HCT116 (cell line): ENCODE results near the gene CEP72. TPM values are rescaled to one million over a fixed set of nuclear protein-coding genes. Genes with fewer than 3 reads are reported as not detected.

Experiments used
- ATAC-seq: fragments of 200-7000 bp; cut with Tn5 transposase; 2 replicates; pipeline ENCODE4 v1.9.1; 2020; ENCODE audit warnings: mild to moderate bottlenecking, moderate library complexity
- BruUV-seq: library from RNA; stranded (reverse); fragments of 400-500 nt; replicated peaks from 2 replicates; lab custom pipeline; 2021; lab: Mats Ljungman, UMichigan
- CTCF ChIA-PET: fragments of 300-600 bp; sonication (Branson Sonifier 250); formaldehyde crosslinking; loops from one replicate; lab custom pipeline; 2021; ENCODE audit warnings: antibody characterized with exemption; lab: Charles Lee
- POLR2A ChIA-PET: fragments of 300-600, 350-600 bp; sonication (Branson Sonifier 250); formaldehyde crosslinking; loops from one replicate; lab custom pipeline; 2021; ENCODE audit warnings: antibody characterized with exemption; lab: Charles Lee
- RAD21 ChIA-PET, 2 experiments: fragments of 300-600 bp; sonication (Branson Sonifier 250); formaldehyde crosslinking; loops; one replicate each; lab custom pipeline; 2023; ENCODE audit warnings: low total read pairs in 2 of 2; ENCODE audit not compliant: uncharacterized antibody in 2 of 2, unreplicated experiment in 2 of 2, low non-redundant PET in 1 of 2; lab: Charles Lee
- DNase-seq: peaks from one replicate; pipeline ENCODE4 v3.0.0-alpha.2; 2010; ENCODE audit warnings: low read depth, low spot score
- H2AFZ ChIP-seq: fragments of 200-600 bp; shearing (Covaris generic), sonication (generic); 2 replicates; pipeline ENCODE4 v1.6.1; 2017; ENCODE audit warnings: low read depth, mixed run types, mixed read lengths, antibody characterized with exemption, low read length; ENCODE audit not compliant: poor library complexity, severe bottlenecking
- H3K27ac ChIP-seq: 2 replicates; pipeline ENCODE4 v1.5.1; 2012; ENCODE audit warnings: low read depth, low read length
- H3K27me3 ChIP-seq: fragments of 200-600 bp; sonication (generic); 2 replicates; pipeline ENCODE4 v1.6.1; 2016; ENCODE audit warnings: mixed run types, low read length, mixed read lengths; ENCODE audit not compliant: insufficient read depth
- H3K36me3 ChIP-seq, 2 experiments: fragments of 200-500 bp in 1 of 2; fragments of 200-600 bp in 1 of 2; sonication (Bioruptor generic) in 1 of 2; sonication (generic) in 1 of 2; 2 replicates each; pipeline versions ENCODE4 v1.5.1 to v1.6.1; 2014 to 2016; ENCODE audit warnings: low read length in 2 of 2, inconsistent platforms in 1 of 2, mixed read lengths in 1 of 2, mixed run types in 1 of 2; ENCODE audit not compliant: insufficient read depth in 2 of 2, control insufficient read depth in 1 of 2
- H3K4me1 ChIP-seq, 2 experiments: fragments of 200-600 bp in 1 of 2; sonication (generic) in 1 of 2; 2 replicates each; pipeline versions ENCODE4 v1.5.1 to v1.6.1; 2012 to 2017; ENCODE audit warnings: low read length in 2 of 2, inconsistent platforms in 1 of 2, mild to moderate bottlenecking in 1 of 2, mixed read lengths in 1 of 2, mixed run types in 1 of 2, moderate library complexity in 1 of 2; ENCODE audit not compliant: insufficient read depth in 2 of 2, control insufficient read depth in 1 of 2
- H3K4me2 ChIP-seq: fragments of 200-600 bp; sonication (generic); 2 replicates; pipeline ENCODE4 v1.6.1; 2017; ENCODE audit warnings: mixed run types, low read length, mixed read lengths
- H3K4me3 ChIP-seq, 2 experiments: fragments of 200-600 bp in 1 of 2; sonication (generic) in 1 of 2; replicated peaks in 1 of 2; 2 replicates each; pipeline ENCODE4 v1.5.1; 2011 to 2016; ENCODE audit warnings: low read length in 2 of 2, control low read depth in 1 of 2, low read depth in 1 of 2, mild to moderate bottlenecking in 1 of 2, mixed read lengths in 1 of 2, mixed run types in 1 of 2
- H3K79me2 ChIP-seq: fragments of 200-600 bp; sonication (generic); 2 replicates; pipeline ENCODE4 v1.6.1; 2017; ENCODE audit warnings: mild to moderate bottlenecking, mixed run types, low read length, moderate library complexity, mixed read lengths; ENCODE audit not compliant: insufficient read depth
- H3K9ac ChIP-seq: fragments of 200-600 bp; sonication (generic); 2 replicates; pipeline ENCODE4 v1.6.1; 2016; ENCODE audit warnings: low read length, mixed read lengths
- H3K9me2 ChIP-seq: fragments of 200-600 bp; sonication (generic), shearing (Covaris generic); 2 replicates; pipeline ENCODE4 v1.6.1; 2017; ENCODE audit warnings: mixed run types, mild to moderate bottlenecking, moderate library complexity; ENCODE audit not compliant: insufficient read depth
- H3K9me3 ChIP-seq, 2 experiments: fragments of 200-500 bp in 1 of 2; fragments of 200-600 bp in 1 of 2; sonication (Bioruptor generic) in 1 of 2; sonication (generic) in 1 of 2; 2 replicates each; pipeline ENCODE4 v1.6.1; 2014 to 2017; ENCODE audit warnings: low read length in 2 of 2, mixed read lengths in 2 of 2, inconsistent platforms in 1 of 2, low read depth in 1 of 2, mild to moderate bottlenecking in 1 of 2, mixed run types in 1 of 2, moderate library complexity in 1 of 2; ENCODE audit not compliant: control insufficient read depth in 1 of 2, insufficient read depth in 1 of 2
- H4K20me1 ChIP-seq: fragments of 200-600 bp; sonication (generic), shearing (Covaris generic); 2 replicates; pipeline ENCODE4 v1.6.1; 2017; ENCODE audit warnings: mixed run types, mild to moderate bottlenecking, moderate library complexity; ENCODE audit not compliant: insufficient read depth
- CBX3 ChIP-seq: IDR thresholded peaks from 2 replicates; pipeline ENCODE4 v1.6.1; 2012; ENCODE audit warnings: low read depth
- CEBPB ChIP-seq: IDR thresholded peaks from 2 replicates; pipeline ENCODE4 v1.6.1; 2012; ENCODE audit warnings: low read depth
- CTCF ChIP-seq, 3 experiments: fragments of 200-600 bp in 1 of 3; sonication (generic) in 1 of 3; IDR thresholded peaks in 2 of 3; conservative IDR thresholded peaks in 1 of 3; 2 replicates each; pipeline ENCODE4 v1.5.1; 2012 to 2017; ENCODE audit warnings: low read depth in 2 of 3, low read length in 2 of 3, antibody characterized with exemption in 1 of 3, borderline replicate concordance in 1 of 3, control low read depth in 1 of 3, mild to moderate bottlenecking in 1 of 3, mixed read lengths in 1 of 3, mixed run types in 1 of 3, moderate library complexity in 1 of 3; ENCODE audit not compliant: insufficient read depth in 1 of 3
- EZH2phosphoT487 ChIP-seq: fragments of 200-600 bp; IDR thresholded peaks from 2 replicates; pipeline ENCODE4 v1.6.1; 2018; ENCODE audit warnings: antibody characterized with exemption, borderline replicate concordance
- FOSL1 ChIP-seq: IDR thresholded peaks from 2 replicates; pipeline ENCODE4 v1.6.1; 2012; ENCODE audit warnings: low read depth
- JUND ChIP-seq: IDR thresholded peaks from 2 replicates; pipeline ENCODE4 v1.6.1; 2012
- POLR2A ChIP-seq: IDR thresholded peaks from 2 replicates; pipeline ENCODE4 v1.7.0; 2011; ENCODE audit warnings: borderline replicate concordance; ENCODE audit not compliant: insufficient read depth, insufficient read length; ENCODE audit errors: extremely low read depth
- POLR2AphosphoS5 ChIP-seq: IDR thresholded peaks from 2 replicates; pipeline ENCODE4 v1.6.1; 2011; ENCODE audit warnings: mild to moderate bottlenecking, low read depth, low read length, moderate library complexity
- RAD21 ChIP-seq: IDR thresholded peaks from 2 replicates; pipeline ENCODE4 v1.6.1; 2012; ENCODE audit warnings: low read depth, mild to moderate bottlenecking
- REST ChIP-seq: IDR thresholded peaks from 2 replicates; pipeline ENCODE4 v1.6.1; 2012; ENCODE audit warnings: low read depth
- SIN3A ChIP-seq: IDR thresholded peaks from 2 replicates; pipeline ENCODE4 v1.6.1; 2012; ENCODE audit warnings: low read depth
- SP1 ChIP-seq: IDR thresholded peaks from 2 replicates; pipeline ENCODE4 v1.6.1; 2012; ENCODE audit warnings: low read depth
- TCF7L2 ChIP-seq: IDR thresholded peaks from 2 replicates; pipeline ENCODE4 v1.7.0; 2011; ENCODE audit warnings: borderline replicate concordance, inconsistent platforms; ENCODE audit not compliant: insufficient read depth, insufficient read length; ENCODE audit errors: extremely low read depth
- YY1 ChIP-seq: IDR thresholded peaks from 2 replicates; pipeline ENCODE4 v1.6.1; 2011; ENCODE audit warnings: low read length, low read depth, moderate library complexity, mild to moderate bottlenecking; ENCODE audit not compliant: insufficient replicate concordance; ENCODE audit errors: extremely low read depth
- ZFX ChIP-seq: fragments of 450-650 bp; IDR thresholded peaks from 2 replicates; pipeline ENCODE4 v1.6.1; 2017
- ZNF274 ChIP-seq: fragments of 200-500 bp; sonication (Bioruptor generic); IDR thresholded peaks from 2 replicates; pipeline ENCODE4 v1.6.1; 2014; ENCODE audit warnings: mild to moderate bottlenecking, low read depth, low read length, inconsistent platforms
- intact Hi-C: fragments of 100-400 bp; cut with micrococcal nuclease; formaldehyde crosslinking; loops from 2 replicates; pipeline ENCODE4 v1.10.0; 2022
- total RNA-seq: library from RNA; stranded (reverse); gene quantifications from one replicate; pipeline ENCODE4 v1.2.1, GENCODE V29; 2021; ENCODE audit not compliant: unreplicated experiment
- TF ChIP-seq, protein P1 (sequence below): IDR thresholded peaks from 2 replicates; pipeline ENCODE4 v1.6.1; 2012
- TF ChIP-seq, protein P2 (sequence below): IDR thresholded peaks from 2 replicates; pipeline ENCODE4 v1.6.1; 2012
- TF ChIP-seq, protein P3 (sequence below): IDR thresholded peaks from 2 replicates; pipeline ENCODE4 v1.6.1; 2011; ENCODE audit warnings: mild to moderate bottlenecking, low read length, moderate library complexity; ENCODE audit not compliant: insufficient replicate concordance; ENCODE audit errors: extremely low read depth

CEP72 gene
- total RNA-seq, 1 experiment from 2014 or later, result 25.6 TPM

GRCh38 chr5:594226-594860, 17.8 kb upstream of the CEP72 start:
- no peak overlapping the region for H3K4me3 ChIP-seq
- no peaks in the 10 kb centered on the region for H3K36me3 ChIP-seq
- DNase-seq, result no peak
- no peak overlapping the region for H3K9ac ChIP-seq
- H3K27me3 ChIP-seq, result peaks cover 53% of the 10 kb centered on the region
- no peak overlapping the region for H3K4me2 ChIP-seq
- BruUV-seq, result no TSS peak
- no peak for ATAC-seq
- H3K4me1 ChIP-seq, result peaks cover 0 to 8% of the 10 kb centered on the region in 2 experiments; a peak in 1 of 4 replicates
- H3K27ac ChIP-seq, result no peak overlapping the region
- no peak for TF ChIP-seq ZFX
- no peak for TF ChIP-seq JUND
- TF ChIP-seq RAD21, result no peak
- no peak for TF ChIP-seq CTCF (IDR thresholded peaks at IDR 0.05 in 2 of 3, conservative IDR thresholded peaks at IDR 0.05 in 1 of 3; ENCODE audit: borderline replicate concordance in 1 of 3, insufficient read depth in 1 of 3, low read depth in 2 of 3, low read length in 2 of 3)
- TF ChIP-seq YY1, result no peak
- TF ChIP-seq ZNF274, result no peak
- no peak for TF ChIP-seq POLR2AphosphoS5
- TF ChIP-seq, protein P1, sequence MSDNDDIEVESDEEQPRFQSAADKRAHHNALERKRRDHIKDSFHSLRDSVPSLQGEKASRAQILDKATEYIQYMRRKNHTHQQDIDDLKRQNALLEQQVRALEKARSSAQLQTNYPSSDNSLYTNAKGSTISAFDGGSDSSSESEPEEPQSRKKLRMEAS, result no peak
- no peak for TF ChIP-seq CEBPB
- TF ChIP-seq CBX3, result no peak
- no peak for TF ChIP-seq EZH2phosphoT487
- TF ChIP-seq, protein P2, sequence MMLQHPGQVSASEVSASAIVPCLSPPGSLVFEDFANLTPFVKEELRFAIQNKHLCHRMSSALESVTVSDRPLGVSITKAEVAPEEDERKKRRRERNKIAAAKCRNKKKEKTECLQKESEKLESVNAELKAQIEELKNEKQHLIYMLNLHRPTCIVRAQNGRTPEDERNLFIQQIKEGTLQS, result no peak
- no peak for TF ChIP-seq POLR2A
- TF ChIP-seq REST, result no peak
- no peak for TF ChIP-seq SP1
- TF ChIP-seq SIN3A, result no peak
- no peak for TF ChIP-seq FOSL1
- TF ChIP-seq TCF7L2, result no peak
- TF ChIP-seq, protein P3, sequence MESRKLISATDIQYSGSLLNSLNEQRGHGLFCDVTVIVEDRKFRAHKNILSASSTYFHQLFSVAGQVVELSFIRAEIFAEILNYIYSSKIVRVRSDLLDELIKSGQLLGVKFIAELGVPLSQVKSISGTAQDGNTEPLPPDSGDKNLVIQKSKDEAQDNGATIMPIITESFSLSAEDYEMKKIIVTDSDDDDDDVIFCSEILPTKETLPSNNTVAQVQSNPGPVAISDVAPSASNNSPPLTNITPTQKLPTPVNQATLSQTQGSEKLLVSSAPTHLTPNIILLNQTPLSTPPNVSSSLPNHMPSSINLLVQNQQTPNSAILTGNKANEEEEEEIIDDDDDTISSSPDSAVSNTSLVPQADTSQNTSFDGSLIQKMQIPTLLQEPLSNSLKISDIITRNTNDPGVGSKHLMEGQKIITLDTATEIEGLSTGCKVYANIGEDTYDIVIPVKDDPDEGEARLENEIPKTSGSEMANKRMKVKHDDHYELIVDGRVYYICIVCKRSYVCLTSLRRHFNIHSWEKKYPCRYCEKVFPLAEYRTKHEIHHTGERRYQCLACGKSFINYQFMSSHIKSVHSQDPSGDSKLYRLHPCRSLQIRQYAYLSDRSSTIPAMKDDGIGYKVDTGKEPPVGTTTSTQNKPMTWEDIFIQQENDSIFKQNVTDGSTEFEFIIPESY, result no peak
- no peaks in the 10 kb centered on the region for H3K9me2 ChIP-seq
- POLR2A ChIA-PET, result no interaction called here
- CTCF ChIA-PET, result no interaction called here
- no peak overlapping the region for H2AFZ ChIP-seq
- no peaks in the 10 kb centered on the region for H3K79me2 ChIP-seq
- RAD21 ChIA-PET, result no interaction called here
- no peaks in the 10 kb centered on the region for H4K20me1 ChIP-seq
- intact Hi-C loops, result no loop called here
- no peaks in the 10 kb centered on the region for H3K9me3 ChIP-seq
